HG03159 (cell line): Measurements from ENCODE around the gene NUP85.
A peak's percentile ranks its signal among the peaks of the same experiment; 100 is the strongest.
"Not testable (repeated sequence)": the region's sequence is repeated elsewhere in the genome, so short reads cannot be mapped to it uniquely, and the experiment has no call there.

Experiments
- ATAC-seq: cut with Tn5 transposase; IDR thresholded peaks from one replicate; pipeline ENCODE4 v1.9.1; 2021; ENCODE audit warnings: mild to moderate bottlenecking, moderate library complexity; ENCODE audit not compliant: unreplicated experiment

NUP85 gene, protein sequence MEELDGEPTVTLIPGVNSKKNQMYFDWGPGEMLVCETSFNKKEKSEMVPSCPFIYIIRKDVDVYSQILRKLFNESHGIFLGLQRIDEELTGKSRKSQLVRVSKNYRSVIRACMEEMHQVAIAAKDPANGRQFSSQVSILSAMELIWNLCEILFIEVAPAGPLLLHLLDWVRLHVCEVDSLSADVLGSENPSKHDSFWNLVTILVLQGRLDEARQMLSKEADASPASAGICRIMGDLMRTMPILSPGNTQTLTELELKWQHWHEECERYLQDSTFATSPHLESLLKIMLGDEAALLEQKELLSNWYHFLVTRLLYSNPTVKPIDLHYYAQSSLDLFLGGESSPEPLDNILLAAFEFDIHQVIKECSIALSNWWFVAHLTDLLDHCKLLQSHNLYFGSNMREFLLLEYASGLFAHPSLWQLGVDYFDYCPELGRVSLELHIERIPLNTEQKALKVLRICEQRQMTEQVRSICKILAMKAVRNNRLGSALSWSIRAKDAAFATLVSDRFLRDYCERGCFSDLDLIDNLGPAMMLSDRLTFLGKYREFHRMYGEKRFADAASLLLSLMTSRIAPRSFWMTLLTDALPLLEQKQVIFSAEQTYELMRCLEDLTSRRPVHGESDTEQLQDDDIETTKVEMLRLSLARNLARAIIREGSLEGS

DNA sequence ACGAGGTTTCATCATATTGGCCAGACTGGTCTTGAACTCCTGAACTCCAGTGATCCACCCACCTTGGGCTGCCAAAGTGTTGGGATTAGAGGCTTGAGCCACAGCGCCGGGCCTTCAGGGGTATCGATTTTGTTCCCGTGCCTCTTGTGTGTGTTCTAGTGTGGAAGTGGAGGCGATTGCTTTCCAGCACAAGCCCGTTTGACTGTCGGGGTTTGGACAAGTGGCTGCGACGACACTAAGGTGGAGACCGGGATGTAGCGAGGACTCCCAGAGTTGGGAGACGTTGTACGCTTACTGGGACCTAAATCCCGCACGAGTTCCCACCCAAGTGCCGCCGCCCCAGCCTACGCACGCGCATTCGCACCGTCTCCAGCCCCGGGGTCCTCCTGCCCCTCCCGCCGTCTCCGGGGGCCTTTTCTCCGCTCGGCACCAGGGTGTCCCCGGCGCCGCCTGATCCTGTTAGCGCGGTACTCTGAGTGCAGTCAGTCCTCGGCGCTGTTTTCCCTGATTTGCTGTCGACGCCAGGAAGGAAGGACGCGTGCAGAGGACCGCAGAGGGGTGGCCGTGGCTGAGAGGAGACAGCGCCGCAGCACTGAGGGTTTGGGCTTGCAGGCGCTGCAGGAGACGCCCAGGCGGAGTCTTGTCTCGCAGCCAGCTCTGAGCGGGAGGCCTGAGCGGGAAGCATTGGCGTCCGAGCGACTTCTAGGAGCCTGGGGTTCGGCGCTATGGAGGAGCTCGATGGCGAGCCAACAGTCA lies at the start of gene NUP85:
TSS of gene NUP85 (plus strand) at position 643 of the 756 bp plus-strand sequence. CDS start at position 726, 83 bp downstream.
- peak; percentile 82 for ATAC-seq

DNA sequence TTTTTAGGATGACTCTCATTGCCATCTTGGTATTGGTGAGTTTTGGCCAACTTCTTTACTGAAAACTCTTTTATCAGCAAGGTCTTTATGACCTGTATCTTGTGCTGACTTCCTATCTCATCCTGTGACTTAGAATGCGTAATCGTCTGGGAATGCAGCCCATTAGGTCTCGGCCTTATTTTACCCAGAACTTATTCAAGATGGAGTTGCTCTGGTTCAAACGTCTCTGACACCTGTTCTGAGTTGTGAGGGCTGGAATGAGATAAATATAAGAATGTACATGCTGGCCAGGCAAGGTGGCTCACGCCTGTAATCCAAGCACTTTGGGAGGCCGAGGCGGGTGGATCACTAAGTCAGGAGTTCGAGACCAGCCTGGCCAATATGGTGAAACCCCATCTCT lies 47.0 kb upstream of the NUP85 start:
- not testable (repeated sequence) for ATAC-seq

DNA sequence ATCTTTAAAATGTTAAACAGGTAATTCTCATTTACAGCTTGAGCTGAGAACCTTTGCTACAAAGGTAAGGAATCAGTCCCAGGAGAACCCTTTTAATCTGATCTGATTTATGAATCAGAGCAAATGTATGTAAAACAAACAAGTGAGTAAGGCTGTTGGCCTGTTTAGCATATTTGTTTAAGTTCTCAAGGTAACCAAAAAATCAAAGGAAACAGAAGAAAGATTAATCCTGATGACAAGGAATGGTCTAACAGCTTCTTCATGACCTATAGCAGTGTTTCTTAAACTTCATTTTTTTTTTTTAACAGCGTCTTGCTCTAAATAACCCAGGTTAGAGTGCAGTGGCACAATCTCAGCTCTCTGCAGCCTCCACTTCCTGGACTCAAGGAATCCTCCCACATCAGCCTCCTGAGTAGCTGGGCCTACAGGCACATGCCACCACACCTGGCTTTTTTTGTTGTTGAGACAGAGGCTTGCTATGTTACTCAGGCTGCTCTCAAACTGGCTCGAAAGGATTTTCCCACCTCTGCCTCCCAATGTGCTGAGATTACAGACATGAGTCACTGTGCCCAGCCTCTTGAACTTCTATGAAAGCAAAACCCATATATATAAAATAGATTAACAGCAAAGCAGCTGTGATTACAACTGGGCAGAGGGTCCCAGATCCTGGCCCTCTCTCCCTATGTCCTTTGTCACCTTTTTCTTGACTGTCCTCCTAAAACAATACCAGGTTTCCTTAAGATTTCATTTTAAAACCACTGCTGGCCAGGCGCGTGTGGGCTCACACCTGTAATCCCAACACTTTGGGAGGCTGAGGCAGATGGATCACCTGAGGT lies 46.1 kb upstream of the NUP85 start:
- ATAC-seq, result no peak

DNA sequence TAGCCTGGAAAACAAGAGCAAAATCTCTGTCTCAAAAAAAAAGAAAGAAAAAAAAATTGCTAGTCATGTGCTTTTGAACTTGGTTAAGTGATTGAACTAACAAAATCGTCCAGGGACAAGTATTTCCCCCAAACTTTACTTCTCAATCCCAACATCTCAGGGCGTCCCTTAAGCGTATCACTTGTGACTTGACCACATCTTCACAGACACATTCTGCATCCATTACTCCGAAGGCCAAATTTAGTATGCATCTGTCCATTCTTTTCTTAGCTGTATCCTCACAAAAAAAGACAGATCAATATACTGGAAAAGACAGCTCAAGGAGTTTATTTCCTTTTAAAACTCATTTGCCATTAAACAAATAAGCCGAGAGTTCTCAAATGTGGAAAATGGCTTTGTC lies 45.3 kb upstream of the NUP85 start:
- ATAC-seq, result no peak

DNA sequence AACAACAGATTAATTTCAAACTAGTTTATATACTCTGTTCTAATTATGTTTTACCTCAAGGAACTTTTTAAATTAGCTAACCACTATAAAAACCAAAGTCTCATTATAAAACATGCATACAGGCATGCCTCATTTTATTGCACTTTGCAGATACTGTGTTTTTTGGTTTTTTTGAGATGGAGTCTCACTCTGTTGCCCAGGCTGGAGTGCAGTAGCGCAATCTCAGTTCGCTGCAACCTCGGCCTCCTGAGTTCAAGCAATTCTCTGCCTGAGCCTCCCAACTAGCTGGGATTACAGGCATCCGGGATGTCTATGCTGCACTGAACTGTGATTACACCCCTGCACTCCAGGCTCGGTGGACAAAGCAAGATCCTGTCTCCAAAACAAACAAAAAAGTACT lies 42.4 kb upstream of the NUP85 start:
- no peak for ATAC-seq

DNA sequence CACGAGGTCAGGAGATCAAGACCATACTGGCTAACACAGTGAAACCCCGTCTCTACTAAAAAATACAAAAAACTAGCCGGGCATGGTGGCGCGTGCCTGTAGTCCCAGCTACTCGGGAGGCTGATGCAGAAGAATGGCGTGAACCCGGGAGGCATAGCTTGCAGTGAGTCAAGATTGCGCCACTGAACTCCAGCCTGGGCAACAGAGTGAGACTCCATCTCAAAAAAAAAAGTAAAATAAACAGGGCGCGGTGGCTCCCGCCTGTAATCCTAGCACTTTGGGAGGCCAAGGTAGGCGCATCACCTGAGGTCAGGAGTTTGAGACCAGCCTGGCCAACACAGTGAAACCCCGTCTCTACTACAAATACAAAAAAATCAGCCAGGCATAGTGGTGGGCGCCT lies 40.9 kb upstream of the NUP85 start:
- not testable (repeated sequence) for ATAC-seq

DNA sequence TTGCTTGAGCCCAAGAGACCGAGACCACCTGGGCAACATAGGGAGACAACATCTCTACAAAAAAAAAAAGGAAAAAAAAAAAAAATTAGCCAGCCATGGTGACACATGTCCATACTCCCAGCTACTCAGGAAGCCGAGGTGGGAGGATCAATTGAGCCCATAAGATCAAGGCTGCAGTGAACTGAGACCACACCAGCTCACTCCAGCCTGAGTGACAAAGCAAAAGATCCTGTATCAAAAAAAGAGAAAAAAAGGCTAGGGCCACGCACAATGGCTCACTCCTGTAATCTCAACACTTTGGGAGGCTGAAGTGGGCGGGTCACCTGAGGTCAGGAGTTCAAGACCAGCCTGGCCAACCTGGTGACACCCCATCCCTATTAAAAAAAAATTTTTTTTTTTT lies 36.5 kb upstream of the NUP85 start:
- no peak for ATAC-seq

DNA sequence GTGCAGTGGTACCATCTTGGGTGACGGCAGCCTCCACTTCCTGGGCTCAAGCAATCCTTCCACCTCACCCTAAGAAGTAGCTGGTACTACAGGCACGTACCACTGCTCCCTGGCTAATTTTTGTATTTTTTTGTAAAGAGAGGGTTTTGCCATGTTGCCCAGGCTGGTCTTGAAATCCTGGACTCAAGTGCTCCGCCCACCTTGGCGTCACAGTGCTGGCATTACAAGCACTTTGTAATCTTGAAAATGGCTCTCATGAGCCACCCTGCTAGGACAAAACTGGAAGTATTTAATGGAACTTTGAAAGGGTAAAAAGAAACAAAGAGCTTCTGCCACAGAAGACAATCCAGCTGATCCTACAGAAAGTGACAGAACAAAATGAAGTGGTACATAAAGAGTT lies 32.0 kb upstream of the NUP85 start:
- ATAC-seq, result no peak

DNA sequence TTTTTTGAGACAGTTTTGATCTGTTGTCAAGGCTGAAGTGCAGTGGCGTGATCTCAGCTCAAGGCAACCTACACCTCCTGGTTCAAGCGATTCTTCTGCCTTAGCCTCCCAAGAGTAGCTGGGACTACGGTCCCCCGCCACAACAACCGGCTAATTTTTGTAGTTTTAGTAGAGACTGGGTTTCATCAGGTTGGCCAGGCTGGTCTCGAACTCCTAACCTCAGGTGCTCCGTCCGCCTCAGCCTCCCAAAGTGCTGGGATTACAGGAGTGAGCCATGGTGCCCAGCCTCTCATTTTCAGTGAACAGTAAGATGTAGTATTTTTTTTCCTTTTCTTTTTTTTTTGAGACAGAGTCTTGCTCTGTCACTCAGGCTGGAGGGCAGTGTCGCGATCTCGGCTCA lies 30.5 kb upstream of the NUP85 start:
- ATAC-seq, result no peak

DNA sequence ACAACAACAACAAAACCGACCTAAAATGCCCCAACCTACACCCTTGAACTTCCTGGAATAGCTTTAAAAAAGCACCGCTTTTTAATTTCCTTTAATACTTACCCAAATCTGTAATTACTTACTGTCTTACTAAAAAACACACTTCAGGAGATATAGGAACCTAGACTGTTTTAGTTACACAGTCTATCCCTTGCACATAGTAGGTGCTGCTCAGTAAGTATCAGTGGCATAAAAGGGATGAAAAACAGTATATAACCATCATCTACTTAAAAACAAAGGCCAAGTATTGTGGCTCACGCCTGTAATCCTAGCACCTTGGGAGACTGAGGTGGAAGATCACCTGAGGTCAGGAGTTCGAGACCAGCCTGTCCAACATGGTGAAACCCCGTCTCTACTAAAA lies 28.9 kb upstream of the NUP85 start:
- no peak for ATAC-seq

DNA sequence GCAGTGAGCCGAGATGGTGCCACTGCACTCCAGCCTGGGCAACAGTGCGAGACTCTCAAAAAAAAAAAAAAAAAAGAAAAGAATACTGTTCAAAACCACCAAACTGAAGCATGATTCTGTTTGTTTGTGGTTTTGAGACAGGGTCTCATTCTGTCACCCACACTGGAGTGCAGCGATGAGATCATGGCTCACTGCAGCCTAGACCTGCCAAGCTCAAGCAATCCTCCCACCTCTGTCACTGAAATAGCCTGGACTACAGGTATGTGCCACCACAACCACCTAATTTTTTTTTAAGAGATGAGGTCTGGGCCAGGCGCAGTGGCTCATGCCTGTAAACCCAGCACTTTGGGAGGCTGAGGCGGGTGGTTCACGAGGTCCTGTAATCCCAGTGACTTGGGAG lies 27.0 kb upstream of the NUP85 start:
- no peak for ATAC-seq

DNA sequence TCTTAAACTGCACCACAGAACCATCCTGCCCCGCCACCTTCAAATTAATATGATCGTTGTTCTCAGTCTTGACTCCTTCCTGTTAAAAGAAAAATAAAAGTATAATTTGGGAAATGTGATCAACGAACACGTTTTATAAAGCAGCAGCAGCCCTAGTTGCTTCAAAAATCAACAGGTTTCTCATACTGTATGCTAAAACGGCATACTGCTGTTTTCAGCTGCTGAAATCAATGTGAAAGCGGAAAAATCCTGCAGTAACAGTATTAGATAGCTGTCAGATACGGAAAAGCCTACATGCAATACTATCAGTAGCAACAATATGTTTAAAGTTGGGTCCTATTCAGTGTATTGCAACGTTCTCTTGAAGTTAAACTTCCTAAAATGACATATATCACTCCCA lies 24.4 kb upstream of the NUP85 start:
- ATAC-seq, result no peak

DNA sequence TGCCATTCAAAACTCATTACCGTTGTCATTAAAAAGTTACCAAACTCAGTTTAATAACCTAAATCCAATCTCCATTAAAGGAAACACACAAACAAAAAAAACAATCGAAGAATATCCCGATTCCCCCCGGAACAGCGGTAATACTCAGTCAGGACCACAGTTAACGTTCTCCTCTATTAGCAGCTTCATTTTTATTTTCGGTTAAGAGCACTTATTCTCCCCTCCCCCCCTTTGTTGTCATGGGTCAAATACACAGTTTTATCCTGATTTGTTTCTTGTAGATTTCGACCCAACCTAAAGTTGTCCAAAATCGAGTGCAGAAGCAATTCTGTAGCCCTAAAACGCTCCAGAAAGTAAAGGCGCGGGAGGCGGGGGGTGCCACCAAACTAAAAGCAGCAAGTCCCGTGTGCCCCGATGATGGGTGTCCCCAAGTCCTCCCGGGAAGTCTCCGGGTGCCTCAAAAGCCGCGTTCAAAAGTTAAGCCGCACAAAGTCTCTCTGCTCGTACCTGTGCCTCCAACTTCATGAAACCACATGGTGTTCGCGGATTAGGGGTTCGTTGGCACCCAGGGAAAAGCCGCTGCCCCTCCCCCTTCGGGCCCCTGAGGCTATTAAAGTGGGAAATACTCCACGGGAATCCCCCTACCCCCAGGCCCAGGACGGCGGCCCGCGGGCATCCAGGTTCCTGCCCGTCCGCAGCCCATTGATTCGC lies 23.7 kb upstream of the NUP85 start:
- no peak for ATAC-seq

DNA sequence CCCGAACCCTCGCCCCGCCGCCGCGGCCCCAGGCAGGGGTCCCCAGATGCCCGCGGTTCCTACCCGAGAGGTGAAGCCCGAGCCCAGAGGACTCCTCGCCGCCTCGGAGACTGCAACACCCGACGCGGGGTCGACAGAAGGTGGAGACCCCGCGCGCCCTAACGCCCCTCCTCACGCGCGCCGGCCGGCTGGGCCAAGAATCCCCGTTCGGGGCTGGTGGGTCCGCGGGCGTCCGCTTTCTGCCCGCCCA lies 23.2 kb upstream of the NUP85 start:
- peak; percentile 21 for ATAC-seq

DNA sequence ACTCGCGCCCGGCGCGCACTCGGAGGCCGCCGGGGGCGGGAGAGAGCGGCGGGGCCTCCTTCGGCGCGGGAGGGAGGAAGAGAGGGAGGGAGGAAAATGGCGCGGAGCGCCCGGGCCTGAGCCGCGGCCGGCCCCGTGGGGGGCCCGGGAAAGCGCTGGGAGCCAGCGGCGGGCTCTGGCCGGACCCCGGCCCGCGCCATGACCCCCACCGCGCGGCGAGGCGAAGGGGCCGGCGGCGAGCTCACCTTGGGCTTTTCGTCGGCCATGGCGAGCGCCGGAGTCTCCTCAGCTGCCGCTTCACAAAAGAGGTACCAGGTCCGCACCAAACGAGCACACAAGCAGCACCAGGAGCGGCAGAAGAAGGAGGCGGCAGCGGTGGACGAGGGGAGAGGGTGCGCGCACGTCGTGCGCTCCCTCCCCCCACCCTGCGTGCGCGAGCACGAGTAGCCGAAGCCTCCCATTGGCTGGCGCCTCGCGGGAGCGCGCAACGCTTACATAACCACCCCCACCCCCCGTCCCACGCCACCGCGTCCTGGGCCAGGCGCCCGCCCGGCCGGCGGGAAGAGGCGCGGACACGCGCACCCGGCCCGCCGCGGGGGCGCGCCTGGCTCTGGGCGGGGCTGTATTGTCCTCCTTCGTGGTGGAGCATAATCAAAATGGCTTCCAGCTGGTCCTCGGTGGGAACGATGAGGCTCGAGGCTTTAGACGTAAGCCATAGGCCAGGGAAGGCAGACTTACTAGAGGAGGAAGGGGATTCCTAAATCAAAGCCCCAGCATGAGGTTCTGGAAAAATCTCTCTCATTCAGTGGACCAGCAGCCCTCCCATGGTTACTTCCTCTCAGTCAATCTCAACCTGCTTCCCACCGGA lies 22.7 kb upstream of the NUP85 start, which contains the start of gene SUMO2:
TSS of gene SUMO2 (minus strand) at position 391 of the 868 bp plus-strand sequence. CDS start at position 266, 125 bp downstream.
- ATAC-seq, result peak; percentile 76

DNA sequence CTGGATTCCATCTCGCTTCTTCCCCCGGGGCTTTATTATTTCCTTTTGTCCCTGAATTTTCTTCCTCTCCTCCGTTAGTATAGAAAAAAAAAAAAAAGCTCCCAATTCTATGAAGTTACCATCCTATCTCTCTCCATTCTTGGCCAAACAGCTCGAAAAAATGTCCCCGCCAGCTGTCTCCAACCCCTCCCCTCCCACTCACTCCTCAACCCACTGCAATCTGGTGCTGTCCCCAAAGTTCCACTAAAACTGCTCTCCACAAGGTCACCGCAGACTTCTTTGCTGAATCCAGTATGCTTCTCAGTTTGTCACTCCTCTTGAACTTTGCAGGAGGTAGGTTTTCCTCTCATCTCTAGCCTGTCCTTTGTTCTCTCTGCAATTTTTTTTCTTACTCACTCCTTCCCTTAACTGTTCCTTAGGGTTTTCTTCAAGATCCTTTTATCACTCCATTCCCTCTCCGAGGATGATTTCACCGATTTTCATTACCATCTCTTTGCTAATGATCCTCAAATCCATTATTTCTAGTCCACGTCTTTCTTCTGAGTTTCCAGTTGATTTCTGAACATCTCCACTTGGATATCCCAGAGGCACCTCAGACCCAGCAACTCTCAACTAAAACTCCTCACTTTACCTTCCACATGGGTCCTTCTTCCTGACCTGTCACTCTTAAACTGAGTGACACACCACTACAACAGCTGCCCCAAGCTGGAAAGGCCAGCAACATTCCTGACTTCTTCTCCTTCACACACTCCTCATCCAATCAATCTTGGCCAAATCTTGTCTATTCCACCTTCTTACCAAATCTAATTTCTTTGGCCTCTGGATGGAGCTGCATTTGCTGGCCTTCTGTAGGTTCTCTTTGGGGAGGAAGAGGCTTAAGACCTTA lies 21.2 kb upstream of the NUP85 start:
- no peak for ATAC-seq

DNA sequence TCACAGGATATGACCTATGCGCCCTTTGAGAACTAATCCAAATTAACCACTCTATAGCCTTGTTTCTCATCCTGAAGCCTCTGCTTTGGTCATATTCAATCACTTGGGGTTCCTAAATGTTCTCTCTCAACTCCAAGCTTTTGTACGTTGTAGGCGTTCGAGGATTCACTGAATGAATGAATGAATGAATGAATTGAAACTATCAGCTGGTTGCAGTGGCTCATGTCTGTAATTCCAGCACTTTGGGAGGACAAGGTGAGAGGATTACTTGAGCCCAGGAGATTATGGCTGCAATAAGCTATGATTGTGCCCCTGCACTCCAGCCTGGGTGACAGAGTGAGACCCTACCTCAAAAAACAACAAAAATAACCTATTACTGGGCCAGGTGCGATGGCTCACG lies 16.9 kb upstream of the NUP85 start:
- no peak for ATAC-seq

DNA sequence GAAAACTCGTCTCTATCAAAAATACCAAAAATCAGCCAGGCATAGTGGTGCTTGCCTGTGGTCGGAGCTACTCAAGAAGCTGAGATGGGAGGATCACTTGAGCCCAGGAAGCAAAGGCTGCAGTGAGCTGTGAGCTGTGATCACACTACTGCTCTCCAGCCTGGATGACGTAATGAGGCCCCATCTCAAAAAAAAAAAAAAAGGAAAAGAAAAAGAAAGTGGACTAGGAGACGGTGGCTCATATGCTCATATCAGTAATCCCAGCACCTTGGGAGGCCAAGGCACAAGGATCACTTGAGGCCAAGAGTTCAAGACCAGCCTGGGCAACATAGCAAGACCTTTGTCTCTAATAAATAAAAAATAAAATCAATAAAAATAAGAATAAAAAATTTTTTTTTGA lies 13.9 kb upstream of the NUP85 start:
- no peak for ATAC-seq
